GM10847 (cell line): ENCODE results near the gene DCDC2.

ENCODE experiments used
- POLR2A ChIP-seq: IDR thresholded peaks from 2 replicates; pipeline ENCODE4 v1.6.1; 2011; ENCODE audit not compliant: insufficient read length; ENCODE audit errors: extremely low read depth

DCDC2 gene

DNA sequence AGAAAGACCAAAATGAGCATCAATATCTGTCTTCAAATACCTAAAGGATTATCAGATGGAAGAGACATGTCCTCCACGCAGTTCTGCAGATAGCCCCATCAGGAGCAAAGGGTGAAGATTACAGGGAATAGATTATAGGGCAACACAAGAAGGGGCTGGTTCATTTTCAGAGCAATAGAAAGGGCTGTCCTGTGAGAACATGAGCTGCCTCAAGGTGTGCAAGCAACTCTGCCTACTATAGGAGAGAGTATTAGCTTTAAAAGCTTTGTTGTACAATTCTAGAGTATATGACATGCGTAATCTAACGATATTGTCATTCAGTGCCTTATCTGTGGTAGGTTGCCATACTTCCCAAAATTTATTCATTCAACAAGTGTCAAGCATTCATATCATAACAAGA, 119.2 kb downstream of the DCDC2 start:
- no peak for TF ChIP-seq POLR2A

DNA sequence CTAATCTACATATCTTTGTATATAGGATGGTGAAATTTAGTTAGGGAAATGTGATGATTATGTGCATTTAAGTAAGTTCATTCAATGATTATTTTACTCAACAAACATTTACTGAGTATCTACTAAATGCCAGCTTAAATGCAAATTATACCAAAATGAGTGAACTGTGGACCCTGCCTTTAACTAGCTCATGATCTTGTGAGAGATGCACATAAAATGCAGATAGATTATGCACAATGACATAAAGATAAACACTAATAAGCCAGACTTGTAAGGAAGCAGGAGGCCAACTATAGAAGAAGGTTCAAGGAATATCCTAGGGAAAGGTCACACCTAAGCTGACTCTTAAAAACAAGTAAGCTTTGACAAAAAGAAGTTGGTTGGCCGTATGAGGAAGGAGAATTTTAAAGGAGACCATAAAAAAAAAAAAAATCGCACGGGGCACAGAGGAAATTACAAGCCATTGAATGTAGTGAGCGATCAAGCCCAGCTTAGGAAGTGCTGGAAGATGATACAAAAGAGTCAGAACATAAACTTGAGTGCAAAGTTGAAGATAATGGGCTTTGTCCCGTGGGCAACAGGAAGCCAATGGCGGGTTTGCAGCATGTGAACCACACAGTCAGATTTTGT, 123.9 kb downstream of the DCDC2 start:
- no peak for TF ChIP-seq POLR2A

DNA sequence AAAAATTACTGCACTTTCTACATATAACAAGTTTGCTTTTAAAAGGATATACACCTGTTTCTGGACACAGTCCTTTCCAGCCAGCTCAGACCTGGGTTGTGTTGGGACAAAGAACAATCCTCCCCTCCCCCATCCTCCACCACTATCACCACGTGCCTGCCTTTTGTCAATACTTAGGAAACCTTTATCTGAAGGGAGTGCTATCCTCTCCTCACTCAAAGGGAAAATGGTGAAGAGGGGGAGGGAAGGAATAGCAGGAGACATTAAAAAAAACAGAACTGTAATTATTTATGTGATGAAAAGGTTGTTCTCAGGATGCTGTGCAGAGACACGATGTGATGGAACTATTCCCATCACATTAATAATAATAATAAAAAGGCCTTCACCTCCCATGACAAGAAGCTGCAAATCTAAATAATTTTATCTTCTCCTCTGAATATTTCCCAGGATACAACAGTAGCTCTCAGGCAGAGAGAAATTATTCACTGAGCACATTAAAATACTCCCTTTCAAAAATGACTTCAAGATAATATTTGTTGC, 126.4 kb downstream of the DCDC2 start:
- TF ChIP-seq POLR2A: no peak

DNA sequence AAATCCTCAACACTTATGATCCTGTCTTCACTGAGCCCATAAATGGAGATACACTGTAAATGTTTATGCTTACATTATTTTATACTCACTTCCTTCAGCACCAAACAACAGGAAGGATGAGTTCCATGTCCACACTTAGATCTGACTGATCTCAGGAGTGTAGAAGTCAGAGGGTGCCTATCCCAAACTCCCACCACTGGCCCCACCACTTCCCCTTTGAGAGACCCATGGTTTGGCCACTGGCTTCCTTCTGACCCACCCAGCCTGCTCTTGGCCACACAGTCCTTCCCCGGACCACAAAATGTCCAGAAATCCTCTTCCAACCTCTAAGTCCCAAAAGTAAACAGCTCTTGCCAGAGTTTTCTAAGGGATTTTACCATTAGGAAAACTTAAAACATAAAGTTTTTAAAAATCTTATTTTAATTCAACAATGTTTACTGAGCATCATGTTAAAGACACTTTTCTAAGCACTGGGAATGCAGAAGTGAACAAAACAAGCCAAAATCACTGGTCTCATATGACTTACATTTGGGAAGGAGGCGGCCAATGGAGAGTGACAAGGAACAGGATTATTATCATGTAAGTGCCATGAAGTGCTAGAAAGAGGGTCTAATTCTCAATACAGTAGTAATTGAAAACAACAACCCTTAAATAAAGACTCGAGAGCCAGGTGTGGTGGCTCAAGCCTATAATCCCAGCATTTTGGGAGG, 128.0 kb downstream of the DCDC2 start:
- TF ChIP-seq POLR2A: no peak

DNA sequence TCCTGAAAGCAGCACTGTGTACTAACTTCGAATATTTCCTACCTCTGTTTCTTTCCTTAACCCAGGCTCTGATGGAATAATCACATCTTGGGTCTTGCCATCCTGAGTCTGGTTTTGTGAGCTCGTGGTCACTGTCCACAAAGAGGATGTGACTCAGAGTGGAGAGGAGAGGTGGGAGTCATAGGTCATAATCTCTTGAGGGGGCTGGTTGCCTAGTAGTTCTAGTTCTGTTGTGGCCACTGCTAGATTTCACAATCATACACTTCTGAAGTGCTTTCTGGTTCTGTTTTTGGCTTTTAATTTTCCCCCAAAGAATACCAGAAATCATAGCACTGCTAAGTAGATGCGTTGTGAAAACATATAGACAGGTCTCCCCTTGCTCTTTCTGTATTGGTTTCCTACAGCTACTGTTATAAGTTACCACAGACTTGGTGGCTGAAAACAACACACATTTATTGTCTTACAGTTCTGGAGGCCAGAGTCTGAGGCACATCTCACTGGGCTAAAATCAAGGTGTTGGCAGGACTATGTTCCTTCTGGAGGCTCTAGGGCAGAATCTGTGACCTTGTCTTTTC, 129.1 kb downstream of the DCDC2 start:
- TF ChIP-seq POLR2A: no peak

DNA sequence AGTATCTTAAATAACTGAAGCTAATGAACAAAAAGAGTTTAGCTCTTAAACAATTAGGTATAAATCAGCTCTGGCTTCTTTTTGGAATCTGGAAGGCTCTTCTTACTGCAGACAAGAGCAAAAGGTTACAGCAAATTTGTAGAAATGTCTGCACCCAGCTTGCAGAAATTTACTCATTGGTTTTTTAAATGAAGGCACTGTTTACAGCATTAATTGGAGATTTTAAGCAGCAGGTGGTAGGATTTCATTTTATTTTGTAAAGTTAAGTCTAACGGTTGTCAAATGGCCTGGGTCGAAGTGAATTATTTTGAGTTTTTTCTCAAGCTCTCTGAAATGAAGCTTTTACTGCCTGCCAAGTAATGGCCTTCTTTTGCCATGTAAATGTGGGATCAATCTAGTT, 129.7 kb downstream of the DCDC2 start:
- no peak for TF ChIP-seq POLR2A

DNA sequence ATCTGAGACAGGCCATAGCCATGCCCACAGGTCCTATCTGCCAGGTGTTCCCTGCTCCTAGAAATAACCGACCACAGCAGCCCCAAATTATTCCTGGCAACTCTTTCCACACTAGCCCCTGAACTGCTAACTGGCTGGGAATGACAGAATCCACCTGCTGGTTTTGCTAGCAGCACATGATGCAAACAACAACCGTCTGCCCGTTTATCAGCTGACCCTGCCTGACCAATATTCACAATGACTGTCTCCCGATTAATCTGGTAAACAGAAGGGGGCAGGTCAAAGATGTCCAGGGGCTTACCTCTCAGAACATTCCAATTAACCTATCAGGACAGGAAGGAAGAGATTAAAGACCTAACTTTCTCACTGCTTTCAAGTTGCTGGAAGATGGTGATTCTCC, 130.3 kb downstream of the DCDC2 start:
- TF ChIP-seq POLR2A: no peak

DNA sequence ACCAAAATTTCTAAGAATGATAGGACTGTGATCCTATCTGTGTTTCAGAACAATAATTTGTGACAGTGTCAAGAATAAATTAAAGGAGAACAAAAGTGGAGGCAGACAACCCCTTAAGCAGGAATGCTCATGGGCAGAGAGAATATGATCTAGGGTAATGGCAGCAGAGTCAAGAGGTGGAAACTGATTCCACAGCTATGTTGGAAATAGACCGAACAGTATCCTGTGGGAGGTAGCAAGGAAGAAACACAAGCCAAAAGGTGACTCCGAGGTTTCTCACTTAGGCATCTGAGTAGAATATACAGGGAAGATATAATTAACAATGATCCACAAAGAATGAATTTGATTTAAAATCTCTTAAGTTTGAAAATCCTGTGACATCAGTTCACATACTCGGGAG, 131.3 kb downstream of the DCDC2 start:
- TF ChIP-seq POLR2A: no peak

DNA sequence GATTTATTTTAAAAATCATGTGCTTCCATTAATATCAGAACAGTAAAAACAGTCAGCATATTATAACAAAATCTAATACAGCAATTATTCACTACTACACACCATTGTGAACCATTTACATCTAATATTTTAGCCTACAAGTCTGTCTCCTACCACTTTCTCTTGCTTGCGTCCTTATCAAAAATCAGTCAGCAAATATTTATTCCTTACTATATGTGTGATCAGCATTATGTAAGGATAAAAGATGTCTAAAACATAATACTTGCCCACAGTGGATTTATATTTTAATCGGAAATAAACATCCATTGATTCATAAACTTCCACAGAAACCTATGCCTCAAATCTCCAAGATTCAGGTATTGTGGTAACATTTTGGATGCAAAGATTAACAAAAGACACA, 132.0 kb downstream of the DCDC2 start:
- no peak for TF ChIP-seq POLR2A

DNA sequence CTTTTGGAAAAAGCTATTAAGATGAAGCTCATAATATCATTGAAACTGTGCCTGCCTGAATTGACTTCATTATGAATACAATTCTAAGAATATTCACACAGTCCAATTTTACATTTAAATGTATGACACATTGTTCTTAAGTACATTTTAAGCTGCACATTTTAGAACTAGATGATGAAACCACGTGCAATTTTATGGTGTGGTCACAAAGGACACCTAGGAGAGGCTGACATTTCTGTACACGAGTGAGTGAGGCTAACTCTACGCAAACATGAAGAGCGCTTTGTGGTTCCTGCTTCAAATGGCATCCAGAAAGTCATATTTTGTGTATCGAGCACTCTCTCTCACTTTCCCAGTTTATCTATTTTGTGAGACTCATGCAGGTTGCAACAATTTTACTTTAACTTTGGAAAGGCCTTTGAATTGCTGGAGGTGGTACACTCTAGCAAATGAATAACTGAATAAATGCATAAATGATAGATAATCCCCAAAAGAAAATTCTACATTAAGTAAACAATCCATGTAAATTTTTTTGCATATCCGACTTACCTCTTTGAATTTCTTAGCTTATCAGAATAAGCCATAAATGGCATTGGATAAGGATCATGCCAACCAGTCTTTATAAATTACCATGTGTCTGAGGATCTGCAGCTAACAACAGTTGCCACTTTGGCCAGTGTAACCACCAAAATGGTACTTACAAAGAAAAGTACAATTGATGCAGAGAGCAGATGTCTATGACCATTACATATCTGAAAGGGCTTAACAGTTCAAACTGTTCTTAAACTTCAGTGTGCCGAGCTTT, 134.5 kb downstream of the DCDC2 start:
- TF ChIP-seq POLR2A: no peak

DNA sequence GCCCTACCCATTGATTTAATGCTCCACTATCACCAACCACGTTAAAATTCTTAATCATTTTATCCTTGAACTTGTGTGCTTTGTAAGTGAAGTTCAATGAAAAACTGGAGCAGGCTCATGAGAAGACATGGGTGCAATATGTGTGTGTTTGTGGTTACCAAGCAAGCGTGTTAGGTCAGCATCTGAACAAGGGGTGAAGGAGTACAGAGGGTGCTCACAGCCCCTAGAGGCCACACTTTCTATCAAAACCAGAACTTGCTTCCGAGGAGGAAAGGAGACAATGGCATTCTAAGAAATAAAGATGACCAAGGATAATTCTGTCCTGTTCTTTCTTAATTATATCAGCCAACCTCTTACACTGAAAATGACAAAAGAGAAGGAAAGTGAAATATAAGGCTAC, 138.2 kb downstream of the DCDC2 start:
- no peak for TF ChIP-seq POLR2A

DNA sequence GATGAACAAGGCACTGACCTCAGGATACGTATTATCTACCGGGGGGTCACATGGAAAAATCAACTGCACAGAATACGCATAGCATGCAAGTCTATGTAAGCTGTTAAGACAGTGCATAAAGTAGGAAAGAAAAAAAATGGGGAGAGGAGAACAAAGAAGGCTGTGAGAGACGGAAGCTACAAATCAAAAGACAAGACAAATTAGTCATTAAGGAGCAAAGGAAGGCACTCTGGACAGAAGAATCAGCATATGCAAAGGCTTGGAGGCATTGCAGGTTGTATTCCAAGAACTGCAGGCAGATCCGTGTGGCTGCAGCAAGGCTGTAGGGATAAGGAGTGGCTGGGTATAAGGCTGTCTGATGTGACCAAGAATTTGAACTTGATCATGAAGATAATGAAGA, 142.9 kb downstream of the DCDC2 start:
- no peak for TF ChIP-seq POLR2A

DNA sequence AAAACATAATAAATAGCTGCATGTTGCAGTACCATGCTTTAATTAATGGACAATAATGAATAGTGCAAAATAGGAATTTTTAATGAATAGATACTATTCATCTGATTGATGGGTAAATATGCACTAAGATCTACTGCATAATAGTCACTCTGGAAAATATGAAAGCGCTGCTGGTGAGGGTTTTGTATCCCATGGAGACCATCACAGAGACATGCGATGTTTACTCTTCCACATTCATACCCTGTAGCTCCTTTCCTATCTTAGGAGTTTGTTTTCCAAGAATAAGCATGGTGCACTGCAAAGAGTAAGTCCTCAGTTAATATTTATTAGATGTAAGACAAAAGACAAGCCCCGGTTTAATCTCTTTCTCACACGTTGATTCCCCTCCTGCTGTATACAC, 150.4 kb downstream of the DCDC2 start:
- no peak for TF ChIP-seq POLR2A

DNA sequence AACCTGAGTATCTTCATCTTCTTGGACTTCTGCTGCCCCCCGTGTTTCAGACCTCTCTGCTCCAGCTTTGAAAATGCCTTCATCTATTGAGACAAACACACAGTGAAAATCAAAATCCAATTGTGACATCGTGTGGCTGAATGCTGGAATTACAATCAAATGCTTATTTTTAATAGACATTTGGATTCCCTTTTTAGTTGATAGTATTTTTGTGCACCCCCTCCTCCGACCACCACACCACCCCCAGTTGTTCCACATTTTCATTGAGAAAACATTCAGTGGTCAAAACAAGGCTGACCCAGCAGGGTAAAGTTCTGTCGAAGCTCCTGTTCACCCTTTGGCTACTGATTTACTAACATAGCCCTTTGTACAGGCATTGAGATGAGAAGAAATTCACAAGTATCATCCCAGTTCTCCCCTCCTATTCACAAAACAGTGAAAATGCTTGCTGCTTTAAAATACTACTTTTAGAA, 152.8 kb downstream of the DCDC2 start:
- no peak for TF ChIP-seq POLR2A

DNA sequence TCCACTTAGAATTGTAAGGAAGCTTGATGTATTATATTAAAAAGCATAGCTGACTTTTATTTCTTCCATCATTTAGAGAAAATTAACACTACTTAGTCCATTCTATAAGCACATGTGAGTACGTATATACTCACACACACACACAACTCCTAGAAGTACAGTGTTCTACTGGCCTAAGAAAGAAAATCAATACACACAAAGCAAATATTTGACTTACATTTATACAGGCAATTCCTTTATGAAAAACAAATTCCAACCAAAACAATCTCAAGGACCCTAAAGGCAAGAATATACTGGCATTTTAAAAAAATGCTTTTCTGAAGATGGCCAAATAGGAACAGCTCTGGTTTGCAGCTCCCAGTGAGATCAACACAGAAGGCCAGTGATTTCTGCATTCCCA, 160.0 kb downstream of the DCDC2 start:
- no peak for TF ChIP-seq POLR2A
